AG10803 (cell line): Measurements from ENCODE around the gene ST6GALNAC6.
A peak's percentile ranks its signal among the peaks of the same experiment; 100 is the strongest.
"Not testable (repeated sequence)": the region's sequence is repeated elsewhere in the genome, so short reads cannot be mapped to it uniquely, and the experiment has no call there.

Experiments used
- DNase-seq: peaks from one replicate; pipeline ENCODE4 v3.0.0; 2010; ENCODE audit warnings: low read depth
- H3K4me3 ChIP-seq: 2 replicates; pipeline ENCODE4 v1.5.1; 2011; ENCODE audit warnings: mild to moderate bottlenecking, low read length, control low read depth
- TF ChIP-seq, protein P1 (sequence below): conservative IDR thresholded peaks from 2 replicates; pipeline ENCODE4 v1.5.1; 2011; ENCODE audit warnings: mild to moderate bottlenecking, low read length, control low read depth, inconsistent platforms

The ST6GALNAC6 gene

DNA sequence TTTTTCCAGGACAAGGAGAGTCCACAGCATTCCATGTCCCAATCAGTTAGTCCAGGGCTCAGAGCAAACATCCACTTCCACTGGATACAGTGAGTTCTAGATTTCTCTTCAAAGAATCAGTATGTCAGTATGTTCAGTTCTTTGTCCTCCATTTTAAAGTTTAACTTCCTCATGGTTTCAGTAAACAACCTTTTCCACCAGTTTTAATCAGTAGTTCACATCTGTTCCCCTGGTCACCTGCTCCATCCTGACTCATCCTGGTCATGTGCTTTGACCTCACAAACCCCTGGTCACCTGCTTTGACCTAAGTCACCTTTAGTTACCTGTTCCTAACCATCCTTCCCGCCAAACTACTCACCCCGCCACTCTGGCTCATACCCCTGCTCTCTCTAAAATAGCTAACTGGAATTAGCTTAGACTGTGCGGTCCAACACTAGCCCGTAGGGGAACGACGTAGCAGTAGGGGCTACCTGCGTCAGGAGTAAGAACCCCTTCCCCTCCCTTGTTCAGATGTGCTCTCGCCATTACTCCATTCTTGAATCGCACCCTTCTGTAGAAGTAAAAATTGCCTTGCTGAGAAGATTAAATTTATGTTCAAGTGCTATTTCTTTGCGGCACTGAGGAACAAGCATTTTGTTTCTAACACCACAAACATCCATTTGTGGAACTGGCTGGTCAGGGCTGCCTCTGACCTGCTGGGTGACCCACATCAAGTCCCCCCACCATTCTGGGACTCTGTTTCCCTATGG, 50.5 kb downstream of the ST6GALNAC6 start:
- no peak overlapping the region for H3K4me3 ChIP-seq
- no peak for DNase-seq
- TF ChIP-seq, protein P1, sequence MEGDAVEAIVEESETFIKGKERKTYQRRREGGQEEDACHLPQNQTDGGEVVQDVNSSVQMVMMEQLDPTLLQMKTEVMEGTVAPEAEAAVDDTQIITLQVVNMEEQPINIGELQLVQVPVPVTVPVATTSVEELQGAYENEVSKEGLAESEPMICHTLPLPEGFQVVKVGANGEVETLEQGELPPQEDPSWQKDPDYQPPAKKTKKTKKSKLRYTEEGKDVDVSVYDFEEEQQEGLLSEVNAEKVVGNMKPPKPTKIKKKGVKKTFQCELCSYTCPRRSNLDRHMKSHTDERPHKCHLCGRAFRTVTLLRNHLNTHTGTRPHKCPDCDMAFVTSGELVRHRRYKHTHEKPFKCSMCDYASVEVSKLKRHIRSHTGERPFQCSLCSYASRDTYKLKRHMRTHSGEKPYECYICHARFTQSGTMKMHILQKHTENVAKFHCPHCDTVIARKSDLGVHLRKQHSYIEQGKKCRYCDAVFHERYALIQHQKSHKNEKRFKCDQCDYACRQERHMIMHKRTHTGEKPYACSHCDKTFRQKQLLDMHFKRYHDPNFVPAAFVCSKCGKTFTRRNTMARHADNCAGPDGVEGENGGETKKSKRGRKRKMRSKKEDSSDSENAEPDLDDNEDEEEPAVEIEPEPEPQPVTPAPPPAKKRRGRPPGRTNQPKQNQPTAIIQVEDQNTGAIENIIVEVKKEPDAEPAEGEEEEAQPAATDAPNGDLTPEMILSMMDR = no peak

DNA sequence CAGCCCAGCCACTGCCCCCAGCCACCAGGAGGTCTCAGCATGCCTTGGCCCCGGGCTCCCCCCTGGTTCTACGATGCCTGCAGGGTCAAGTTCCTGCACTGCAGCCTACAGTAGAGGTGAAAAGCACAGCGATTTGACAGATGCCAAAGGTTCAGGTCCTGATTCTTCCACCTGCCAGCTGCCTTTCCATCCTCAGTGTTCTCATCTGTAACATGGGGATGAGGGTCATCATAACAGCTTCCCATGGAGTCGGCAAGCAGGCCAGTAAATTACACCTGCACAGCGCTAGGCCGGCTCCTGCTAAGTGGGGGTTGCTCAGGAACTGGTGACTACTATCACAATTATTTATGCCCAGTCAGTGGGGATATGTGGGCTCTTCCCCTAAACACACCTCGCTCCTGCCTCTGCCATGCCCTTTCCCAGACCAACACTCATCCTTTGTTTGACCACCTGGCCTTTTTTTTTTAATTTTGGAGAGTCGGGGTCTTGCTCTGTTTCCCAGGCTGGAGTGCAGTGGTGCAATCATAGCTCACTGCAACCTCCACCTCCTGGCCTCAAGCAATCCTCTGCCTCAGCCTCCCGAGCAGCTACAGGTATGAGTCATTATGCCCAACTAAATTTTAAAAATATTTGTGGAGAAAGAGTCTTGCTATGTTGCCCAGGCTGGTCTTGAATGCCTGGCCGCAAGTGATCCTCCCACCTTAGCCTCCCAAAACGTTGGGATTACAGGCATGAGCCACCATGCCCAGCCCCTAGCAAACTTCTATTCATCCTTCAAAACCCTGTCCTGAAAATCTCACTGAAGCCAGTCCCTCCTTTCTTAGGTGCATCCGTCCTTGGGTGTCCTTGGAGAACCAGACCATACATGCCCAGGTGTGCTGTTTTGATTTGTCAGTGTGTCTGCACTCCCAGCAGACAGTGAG, 51.3 kb downstream of the ST6GALNAC6 start:
- no peak for DNase-seq
- TF ChIP-seq, protein P1 = no peak
- no peak overlapping the region for H3K4me3 ChIP-seq

DNA sequence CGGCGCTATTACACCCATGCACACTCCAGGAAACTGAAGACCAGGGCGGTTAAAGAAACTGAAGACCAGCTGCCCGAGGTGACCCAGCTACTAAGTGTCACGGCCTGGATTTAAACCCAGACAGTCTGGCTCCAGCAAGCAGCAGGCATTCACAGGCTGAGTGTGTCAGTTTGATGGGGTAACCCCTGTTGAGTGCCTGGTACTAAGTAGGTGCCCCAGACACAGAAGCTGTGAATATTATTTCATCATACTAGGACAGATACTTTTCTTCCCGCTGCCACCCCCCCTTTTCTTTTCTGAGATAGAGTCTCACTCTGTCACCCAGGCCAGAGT, 52.3 kb downstream of the ST6GALNAC6 start:
- TF ChIP-seq, protein P1 = no peak
- no peak overlapping the region for H3K4me3 ChIP-seq
- peak; percentile 22 for DNase-seq

DNA sequence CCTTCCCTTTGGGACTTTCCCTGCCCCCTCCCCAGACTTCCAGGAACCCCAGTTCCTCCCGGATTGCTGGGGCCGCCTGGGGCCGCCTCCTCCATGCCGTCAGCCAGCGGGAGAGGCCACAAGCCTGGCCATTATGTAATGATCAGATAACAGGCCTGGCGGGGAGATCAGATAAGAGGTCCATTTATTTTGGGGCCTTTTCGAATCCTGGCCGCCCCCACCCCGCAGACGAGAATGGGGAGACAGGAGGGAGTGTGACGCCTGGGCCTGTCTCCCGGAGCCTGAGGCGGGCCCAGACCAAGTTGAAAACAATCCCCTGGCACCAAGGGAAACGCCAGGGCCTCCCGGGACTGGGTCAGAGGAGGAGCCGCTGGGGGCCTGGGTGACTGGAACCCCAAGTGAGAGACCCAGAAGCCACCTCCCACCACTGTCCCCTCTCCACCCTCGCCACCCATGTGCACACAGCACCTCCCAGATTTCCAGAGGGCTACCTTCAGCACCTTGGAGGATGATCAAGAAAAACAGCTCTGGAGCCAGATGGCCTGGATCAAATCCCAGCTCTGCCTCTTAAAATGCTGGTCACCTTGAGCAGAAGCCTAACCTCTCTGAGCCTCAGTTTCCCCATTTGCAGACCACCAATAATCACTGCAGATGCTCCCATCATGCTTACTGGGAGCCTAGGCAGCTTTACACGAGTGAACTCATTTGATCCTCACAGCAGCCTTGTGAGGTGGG, 52.8 kb downstream of the ST6GALNAC6 start:
- H3K4me3 ChIP-seq = no peak overlapping the region
- TF ChIP-seq, protein P1 = no peak
- DNase-seq = no peak

DNA sequence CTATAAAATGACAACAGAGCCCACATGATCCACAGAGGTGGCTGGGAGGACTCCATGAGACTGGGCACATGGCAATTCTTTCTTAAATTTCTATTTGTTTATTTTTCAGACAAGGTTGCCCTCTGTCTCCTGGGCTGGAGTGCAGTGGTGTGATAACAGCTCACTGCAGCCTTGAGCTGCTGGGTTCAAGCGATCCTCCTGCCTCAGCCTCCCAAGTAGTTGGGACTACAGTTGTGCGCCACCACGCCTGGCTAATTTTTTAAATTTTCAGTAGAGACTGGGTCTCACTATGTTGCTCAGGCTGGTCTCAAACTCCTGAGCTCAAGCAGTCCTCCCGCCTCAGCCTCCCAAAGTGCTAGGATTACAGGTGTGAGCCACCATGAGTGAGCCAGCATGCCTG, 53.8 kb downstream of the ST6GALNAC6 start:
- not testable (repeated sequence) for DNase-seq, H3K4me3 ChIP-seq

DNA sequence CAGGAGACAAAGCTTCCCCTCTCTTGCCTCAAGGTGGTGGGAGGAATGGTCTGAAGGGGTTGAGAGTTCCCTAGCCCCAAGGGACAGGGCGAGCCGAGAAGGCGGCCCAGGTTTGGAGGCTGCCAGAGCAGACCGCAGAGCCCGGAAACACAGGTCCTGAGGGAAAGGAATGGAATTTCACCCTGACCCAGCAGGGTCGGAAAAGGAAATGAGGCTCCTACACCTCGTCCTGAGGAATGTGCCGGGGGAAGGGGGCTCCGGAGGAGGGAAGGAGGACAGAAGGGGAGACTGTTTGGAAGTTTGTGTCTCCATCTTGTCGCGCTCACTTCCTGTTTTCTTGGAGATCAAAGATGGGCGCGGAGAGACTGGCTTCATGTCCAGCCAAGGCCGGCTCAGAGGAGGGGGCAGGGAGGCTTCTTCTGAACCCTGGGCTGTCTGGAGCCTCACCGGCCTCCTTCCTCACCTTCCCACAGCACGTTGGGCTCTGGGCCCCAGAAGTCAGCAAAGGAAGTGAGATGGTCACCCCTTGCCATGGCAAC, 54.5 kb downstream of the ST6GALNAC6 start:
- DNase-seq = peak; percentile 28
- no peak overlapping the region for H3K4me3 ChIP-seq
- TF ChIP-seq, protein P1 = no peak
